Measurements from ENCODE around the gene RBP2. TPM values are rescaled to one million over a fixed set of nuclear protein-coding genes. Genes with fewer than 3 reads are reported as not detected.

Gene RBP2
- polyA plus RNA-seq, 3 donors = not detected

DNA sequence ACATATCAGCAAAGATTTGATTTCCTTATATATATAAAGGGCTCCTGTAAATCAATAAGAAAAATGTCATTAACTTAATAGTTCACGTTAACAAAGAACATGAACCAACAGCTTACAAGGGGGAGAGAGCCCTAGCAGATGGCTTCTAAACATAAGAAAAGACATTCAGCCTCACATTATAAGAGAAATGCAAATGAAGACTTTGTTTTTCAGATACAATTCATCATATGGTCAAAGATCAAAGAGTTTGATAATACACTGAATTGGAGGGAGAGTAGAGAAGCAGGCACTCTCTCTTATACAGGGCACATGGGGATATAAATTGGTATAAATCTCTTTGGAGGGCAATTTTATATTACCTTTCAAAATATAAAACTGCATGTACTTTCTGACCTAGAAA is 21.1 kb downstream of the RBP2 start:
- H4K20me1 ChIP-seq (ENCODE audit: insufficient read depth, low read length) = no peaks in the 10 kb centered on the region
- H3K9me3 ChIP-seq (replicated peaks in 1 of 2; ENCODE audit: control insufficient read depth in 1 of 2, insufficient read depth in 1 of 2, low read length in 2 of 2) = no peaks in the 10 kb centered on the region
- no peaks in the 10 kb centered on the region for H3K79me2 ChIP-seq (ENCODE audit: insufficient read depth, low read length)
- no peak overlapping the region for H3K27ac ChIP-seq (ENCODE audit: low read depth in 1 of 2, low read length in 2 of 2)
- intact Hi-C loops (cut with micrococcal nuclease) = no loop called here
- H2AFZ ChIP-seq (ENCODE audit: insufficient read depth, low read depth, low read length, poor library complexity, severe bottlenecking) = no peak overlapping the region
- no peaks in the 10 kb centered on the region for H3K36me3 Mint-ChIP-seq
- no peak overlapping the region for H3K27ac Mint-ChIP-seq
- no peaks in the 10 kb centered on the region for H3K27me3 ChIP-seq (ENCODE audit: control insufficient read depth in 2 of 2, insufficient read depth in 2 of 2, low read length in 2 of 2)
- H3K4me2 ChIP-seq (replicated peaks; ENCODE audit: extremely low read depth, low read length, poor library complexity, severe bottlenecking) = no peak overlapping the region
- H3K9me3 Mint-ChIP-seq = peaks cover 0 to 2% (median 0%) of the 10 kb centered on the region in 7 donors
- H3K36me3 ChIP-seq (replicated peaks in 1 of 2; ENCODE audit: control insufficient read depth in 1 of 2, insufficient read depth in 2 of 2, low read length in 2 of 2) = no peaks in the 10 kb centered on the region
- no peak overlapping the region for H3K9ac ChIP-seq (ENCODE audit: insufficient read depth, low read length, poor library complexity, severe bottlenecking)
- no peaks in the 10 kb centered on the region for H3K4me1 ChIP-seq (ENCODE audit: control insufficient read depth in 1 of 2, insufficient read depth in 2 of 2, low read length in 2 of 2)
- DNase-seq = no peak
- no CpG with 5 or more reads among the region's 1 CpG for WGBS (ENCODE audit: insufficient coverage)
- no peak overlapping the region for H3K4me3 ChIP-seq (replicated peaks in 1 of 3; ENCODE audit: low read depth in 2 of 3, low read length in 3 of 3)
- H3K4me1 Mint-ChIP-seq = no peaks in the 10 kb centered on the region
- no peak overlapping the region for H3K4me3 Mint-ChIP-seq
- H3K27me3 Mint-ChIP-seq (ENCODE audit: low read depth in 3 of 3) = peaks cover 0 to 1% (median 0%) of the 10 kb centered on the region in 3 donors
- no peak for TF ChIP-seq CTCF (IDR thresholded peaks at IDR 0.05)

GRCh38 chr3:139454346-139454745 is 22.0 kb downstream of the RBP2 start:
- no peaks in the 10 kb centered on the region for H3K4me1 Mint-ChIP-seq
- H3K4me3 ChIP-seq (replicated peaks in 1 of 3; ENCODE audit: low read depth in 2 of 3, low read length in 3 of 3) = no peak overlapping the region
- no peak overlapping the region for H3K4me2 ChIP-seq (replicated peaks; ENCODE audit: extremely low read depth, low read length, poor library complexity, severe bottlenecking)
- intact Hi-C loops (cut with micrococcal nuclease) = no loop called here
- H3K27me3 Mint-ChIP-seq (ENCODE audit: low read depth in 3 of 3) = peaks cover 0 to 1% (median 0%) of the 10 kb centered on the region in 3 donors
- H3K36me3 ChIP-seq (replicated peaks in 1 of 2; ENCODE audit: control insufficient read depth in 1 of 2, insufficient read depth in 2 of 2, low read length in 2 of 2) = no peaks in the 10 kb centered on the region
- H4K20me1 ChIP-seq (ENCODE audit: insufficient read depth, low read length) = no peaks in the 10 kb centered on the region
- 100% methylated on average over 2 of the region's 2 CpGs for WGBS (ENCODE audit: insufficient coverage)
- no peaks in the 10 kb centered on the region for H3K4me1 ChIP-seq (ENCODE audit: control insufficient read depth in 1 of 2, insufficient read depth in 2 of 2, low read length in 2 of 2)
- no peak overlapping the region for H2AFZ ChIP-seq (ENCODE audit: insufficient read depth, low read depth, low read length, poor library complexity, severe bottlenecking)
- no peak overlapping the region for H3K27ac ChIP-seq (ENCODE audit: low read depth in 1 of 2, low read length in 2 of 2)
- no peak for DNase-seq
- no peak overlapping the region for H3K9ac ChIP-seq (ENCODE audit: insufficient read depth, low read length, poor library complexity, severe bottlenecking)
- no peak for TF ChIP-seq CTCF (IDR thresholded peaks at IDR 0.05)
- H3K4me3 Mint-ChIP-seq = no peak overlapping the region
- no peaks in the 10 kb centered on the region for H3K27me3 ChIP-seq (ENCODE audit: control insufficient read depth in 2 of 2, insufficient read depth in 2 of 2, low read length in 2 of 2)
- no peaks in the 10 kb centered on the region for H3K9me3 Mint-ChIP-seq
- H3K27ac Mint-ChIP-seq = peak overlapping the region in 1 of 7 donors; percentile 55
- H3K79me2 ChIP-seq (ENCODE audit: insufficient read depth, low read length) = no peaks in the 10 kb centered on the region
- no peaks in the 10 kb centered on the region for H3K9me3 ChIP-seq (replicated peaks in 1 of 2; ENCODE audit: control insufficient read depth in 1 of 2, insufficient read depth in 1 of 2, low read length in 2 of 2)
- no peaks in the 10 kb centered on the region for H3K36me3 Mint-ChIP-seq

Data from CD14-positive monocyte (primary cell).